GM12864 (cell line): ENCODE measurements around the gene ZNF385D.

ENCODE experiments used
- DNase-seq: peaks from one replicate; pipeline ENCODE4 v3.0.0-alpha.2; 2011; ENCODE audit warnings: low read depth
- H3K4me3 ChIP-seq: 2 replicates; pipeline ENCODE4 v1.5.1; 2011; ENCODE audit warnings: mild to moderate bottlenecking, low read depth, low read length, control low read depth
- CTCF ChIP-seq: IDR thresholded peaks from 2 replicates; pipeline ENCODE4 v1.5.1; 2011; ENCODE audit warnings: low read depth, mild to moderate bottlenecking, moderate library complexity, low read length, control low read depth, inconsistent platforms; ENCODE audit errors: missing control alignments

ZNF385D gene

GRCh38 chr3:21738935-21739702 is 11.9 kb downstream of the ZNF385D start:
- DNase-seq, result no peak
- TF ChIP-seq CTCF, result no peak
- H3K4me3 ChIP-seq, result no peak overlapping the region

- no peak overlapping the region for H3K4me3 ChIP-seq
- no peak for TF ChIP-seq CTCF
These were observed 12.7 kb downstream of the ZNF385D start for GRCh38 chr3:21738283-21738682.

DNA sequence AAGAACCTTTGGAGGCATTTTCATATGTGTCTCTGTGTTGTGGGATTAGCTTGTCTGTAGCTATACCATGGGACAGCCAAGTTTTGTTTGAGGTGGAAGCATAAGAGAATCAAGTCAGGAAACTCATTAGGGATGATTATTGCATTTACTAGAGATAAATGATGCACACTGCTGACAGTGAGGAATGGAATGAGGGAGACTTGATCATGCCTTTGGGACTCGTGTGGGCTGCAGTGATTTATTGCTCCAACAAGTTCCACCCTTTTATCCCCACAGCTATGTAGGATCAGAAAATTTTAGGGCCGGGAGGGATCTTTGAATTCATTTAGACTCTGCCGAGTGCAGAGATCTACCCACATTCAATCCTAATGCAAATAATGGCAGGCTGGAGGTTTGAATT is 16.3 kb downstream of the ZNF385D start:
- no peak for TF ChIP-seq CTCF
- H3K4me3 ChIP-seq, result no peak overlapping the region
- DNase-seq, result no peak

More at GRCh38 chr3:21738283-21738682, 12.7 kb downstream of the ZNF385D start:
- no peak for DNase-seq

DNA sequence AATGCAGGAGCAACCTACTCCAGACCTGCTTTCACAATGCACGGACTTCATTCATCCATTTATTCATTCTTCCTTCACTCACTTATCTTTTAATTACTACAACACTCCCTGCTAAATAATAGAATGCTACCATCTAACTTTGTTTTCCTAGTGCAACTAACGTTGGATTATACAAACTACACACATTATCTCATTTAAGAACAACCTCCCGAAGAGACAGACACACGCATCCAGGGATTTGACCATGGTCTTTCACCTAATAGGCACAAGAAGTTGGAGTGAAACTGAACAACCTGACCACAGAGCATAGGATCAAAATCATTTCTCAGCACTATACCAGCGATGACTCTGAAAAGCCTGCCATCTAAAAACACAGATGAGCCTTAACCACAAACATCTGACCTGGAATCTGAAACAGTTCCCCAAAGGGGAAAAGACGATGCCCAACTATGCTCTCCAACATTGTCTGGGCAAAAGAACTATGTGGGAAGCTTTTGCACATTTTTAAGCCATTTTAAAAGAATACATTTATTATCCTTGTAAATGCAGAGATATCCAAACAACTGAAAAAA is 21.0 kb downstream of the ZNF385D start:
- TF ChIP-seq CTCF, result no peak
- H3K4me3 ChIP-seq, result no peak overlapping the region
- no peak for DNase-seq

GRCh38 chr3:21729331-21729730 is 21.7 kb downstream of the ZNF385D start:
- H3K4me3 ChIP-seq, result no peak overlapping the region
- DNase-seq, result no peak
- no peak for TF ChIP-seq CTCF

DNA sequence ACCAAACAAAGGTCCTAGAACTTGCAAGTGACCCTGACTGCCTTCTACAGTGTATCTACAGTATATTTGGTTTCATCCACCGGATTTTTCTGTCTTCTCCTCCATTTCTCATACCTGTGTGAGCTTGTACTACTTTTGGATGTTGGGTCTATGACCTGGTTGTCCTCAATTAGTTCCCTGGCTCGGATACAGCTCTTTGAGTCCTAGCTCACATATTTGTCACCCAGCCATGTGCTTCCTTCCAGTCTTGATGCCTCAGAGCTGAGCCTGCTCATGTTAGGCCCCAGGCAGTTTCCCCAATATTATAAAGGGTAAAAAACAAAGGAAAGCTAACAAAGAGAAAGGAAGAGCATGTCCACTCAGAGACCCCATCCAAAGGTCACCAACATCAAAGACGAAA is 28.2 kb downstream of the ZNF385D start:
- no peak overlapping the region for H3K4me3 ChIP-seq
- TF ChIP-seq CTCF, result no peak
- DNase-seq, result no peak

DNA sequence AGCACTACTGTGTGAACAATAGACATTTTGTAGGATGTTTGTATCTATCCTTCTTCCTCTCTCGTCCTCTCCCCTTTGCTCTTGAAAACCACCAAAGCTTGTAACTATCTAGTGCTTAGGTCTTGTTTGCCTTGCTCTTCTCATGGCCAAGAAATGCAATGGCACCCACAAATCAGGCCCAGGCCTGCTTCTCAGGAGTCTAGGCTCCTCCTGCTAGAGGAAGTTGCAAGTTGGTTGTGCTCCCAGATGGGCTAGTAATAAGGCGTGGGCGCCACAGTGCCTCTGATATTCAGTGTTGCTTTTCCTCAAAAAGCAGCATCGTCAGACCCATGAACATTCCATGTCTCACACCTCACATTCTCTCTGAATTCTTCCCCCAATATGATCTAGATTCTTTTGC is 28.7 kb downstream of the ZNF385D start:
- TF ChIP-seq CTCF, result no peak
- DNase-seq, result no peak
- no peak overlapping the region for H3K4me3 ChIP-seq
